ENCODE data around the gene MS4A13. TPM values are rescaled to one million over a fixed set of nuclear protein-coding genes. Genes with fewer than 3 reads are reported as not detected.
"Not testable (repeated sequence)": the region's sequence is repeated elsewhere in the genome, so short reads cannot be mapped to it uniquely, and the experiment has no call there.

Gene MS4A13
- polyA plus RNA-seq, 3 donors from 2014 or later, result not detected

GRCh38 chr11:60509609-60510008, 5.6 kb upstream of the MS4A13 start:
- H3K4me1 Mint-ChIP-seq; DNase-seq; H3K4me3 Mint-ChIP-seq; H3K27me3 Mint-ChIP-seq (ENCODE audit: low read depth in 3 of 3); H3K27ac Mint-ChIP-seq; H3K36me3 Mint-ChIP-seq; H3K9me3 Mint-ChIP-seq: not testable (repeated sequence)

DNA sequence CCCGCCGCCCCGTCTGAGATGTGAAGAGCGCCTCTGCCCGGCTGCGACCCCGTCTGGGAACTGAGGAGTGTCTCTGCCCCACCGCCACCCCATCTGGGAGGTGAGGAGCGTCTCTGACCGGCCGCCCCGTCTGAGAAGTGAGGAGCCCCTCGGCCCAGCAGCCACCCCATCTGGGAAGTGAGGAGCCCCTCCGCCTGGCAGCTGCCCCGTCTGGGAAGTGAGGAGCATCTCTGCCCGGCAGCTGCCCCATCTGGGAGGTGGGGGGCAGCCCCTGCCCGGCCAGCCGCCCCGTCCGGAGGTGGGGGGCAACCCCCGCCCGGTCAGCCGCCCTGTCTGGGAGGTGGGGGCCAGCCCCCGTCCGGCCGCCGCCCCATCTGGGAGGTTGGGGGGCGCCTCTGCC, 5.0 kb upstream of the MS4A13 start:
- DNase-seq; H3K4me3 Mint-ChIP-seq; H3K36me3 Mint-ChIP-seq; H3K27ac Mint-ChIP-seq; H3K9me3 Mint-ChIP-seq; H3K27me3 Mint-ChIP-seq (ENCODE audit: low read depth in 3 of 3); H3K4me1 Mint-ChIP-seq: not testable (repeated sequence)

DNA sequence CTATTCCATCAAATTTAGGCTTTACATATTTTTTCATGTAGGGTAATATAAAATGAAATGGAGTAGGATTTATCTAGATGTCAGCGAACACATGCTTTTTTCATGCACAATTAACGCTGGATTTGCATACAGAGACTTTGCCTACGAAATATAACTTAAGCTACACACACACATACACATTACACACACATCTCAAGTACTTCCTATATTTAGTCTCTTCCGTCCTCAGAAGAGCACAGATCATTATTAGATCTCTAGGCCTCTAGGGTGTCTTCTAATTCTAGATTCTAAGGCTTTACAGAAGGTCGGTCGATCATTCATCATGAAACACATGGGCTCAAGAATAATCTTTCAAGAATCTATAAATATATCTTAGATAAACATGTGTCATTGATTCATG, 3.8 kb upstream of the MS4A13 start:
- Mint-ChIP-seq H3K36me3 (no peaks in the 10 kb centered on the region), H3K27ac (no peak overlapping the region), H3K9me3 (peaks cover 0 to 2% (median 0%) of the 10 kb centered on the region in 6 donors), H3K4me3 (no peak overlapping the region), H3K4me1 (no peaks in the 10 kb centered on the region), H3K27me3 (ENCODE audit: low read depth in 3 of 3) (peaks cover 3 to 7% (median 7%) of the 10 kb centered on the region in 3 donors)
- no peak for DNase-seq

- Mint-ChIP-seq H3K4me3 (no peak overlapping the region), H3K27ac (no peak overlapping the region), H3K27me3 (ENCODE audit: low read depth in 3 of 3) (peaks cover 3 to 6% (median 5%) of the 10 kb centered on the region in 3 donors)
Observed at GRCh38 chr11:60512651-60513225, 2.5 kb upstream of the MS4A13 start.

GRCh38 chr11:60513496-60514460, 1.4 kb upstream of the MS4A13 start:
- Mint-ChIP-seq H3K27ac (no peak overlapping the region), H3K27me3 (ENCODE audit: low read depth in 3 of 3) (peaks cover 2 to 4% (median 3%) of the 10 kb centered on the region in 3 donors), H3K4me1 (no peaks in the 10 kb centered on the region), H3K36me3 (no peaks in the 10 kb centered on the region), H3K9me3 (no peaks in the 10 kb centered on the region), H3K4me3 (no peak overlapping the region)
- DNase-seq, result no peak

More at GRCh38 chr11:60512651-60513225, 2.5 kb upstream of the MS4A13 start:
- peaks cover 0 to 2% (median 0%) of the 10 kb centered on the region in 6 donors for H3K9me3 Mint-ChIP-seq
- H3K4me1 Mint-ChIP-seq, result no peaks in the 10 kb centered on the region
- H3K36me3 Mint-ChIP-seq, result no peaks in the 10 kb centered on the region
- DNase-seq, result no peak

- peaks cover 0 to 4% (median 0%) of the 10 kb centered on the region in 6 donors for H3K9me3 Mint-ChIP-seq
- H3K27ac Mint-ChIP-seq, result peak overlapping the region in 1 of 6 donors; percentile 7
- no peak overlapping the region for H3K4me3 Mint-ChIP-seq
- H3K36me3 Mint-ChIP-seq, result no peaks in the 10 kb centered on the region
- no peak for DNase-seq
- no peaks in the 10 kb centered on the region for H3K4me1 Mint-ChIP-seq
- peaks cover 0 to 6% (median 3%) of the 10 kb centered on the region in 3 donors for H3K27me3 Mint-ChIP-seq (ENCODE audit: low read depth in 3 of 3)
Observed at GRCh38 chr11:60528465-60528864, 13.3 kb downstream of the MS4A13 start.

GRCh38 chr11:60528934-60529333, 13.7 kb downstream of the MS4A13 start:
- Mint-ChIP-seq H3K27ac (no peak overlapping the region), H3K36me3 (no peaks in the 10 kb centered on the region), H3K27me3 (ENCODE audit: low read depth in 3 of 3) (peaks cover 0 to 6% (median 3%) of the 10 kb centered on the region in 3 donors), H3K9me3 (peaks cover 0 to 4% (median 0%) of the 10 kb centered on the region in 6 donors), H3K4me3 (no peak overlapping the region), H3K4me1 (no peaks in the 10 kb centered on the region)
- no peak for DNase-seq

GRCh38 chr11:60530454-60531100, 15.4 kb downstream of the MS4A13 start:
- no peak for DNase-seq
- H3K9me3 Mint-ChIP-seq, result peaks cover 0 to 4% (median 0%) of the 10 kb centered on the region in 6 donors
- no peaks in the 10 kb centered on the region for H3K4me1 Mint-ChIP-seq
- H3K36me3 Mint-ChIP-seq, result no peaks in the 10 kb centered on the region
- no peak overlapping the region for H3K4me3 Mint-ChIP-seq
- H3K27ac Mint-ChIP-seq, result no peak overlapping the region
- peaks cover 0 to 6% (median 3%) of the 10 kb centered on the region in 3 donors for H3K27me3 Mint-ChIP-seq (ENCODE audit: low read depth in 3 of 3)

GRCh38 chr11:60532383-60532782, 17.2 kb downstream of the MS4A13 start:
- not testable (repeated sequence) for H3K4me3 Mint-ChIP-seq; H3K27me3 Mint-ChIP-seq (ENCODE audit: low read depth in 3 of 3); H3K9me3 Mint-ChIP-seq; H3K27ac Mint-ChIP-seq; DNase-seq; H3K36me3 Mint-ChIP-seq; H3K4me1 Mint-ChIP-seq

DNA sequence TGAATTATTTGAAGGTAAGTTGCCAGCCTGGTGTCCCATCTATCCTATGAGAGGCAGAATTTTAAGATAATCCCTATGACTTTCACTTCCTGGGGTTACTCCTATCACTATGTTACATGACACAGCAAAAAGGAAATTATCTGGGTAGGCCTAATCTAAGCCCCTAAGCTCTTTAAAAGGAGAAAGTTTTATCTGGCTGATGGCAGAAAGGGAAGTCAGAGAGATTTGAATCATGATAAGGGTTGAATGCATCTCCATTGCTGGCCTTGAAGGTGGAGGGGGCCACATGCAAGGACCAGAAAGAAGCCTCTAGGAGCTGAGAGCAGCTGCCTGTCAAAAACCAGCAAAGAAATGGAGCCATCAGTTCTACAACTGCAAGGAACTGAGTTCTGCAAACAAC, 23.4 kb downstream of the MS4A13 start:
- H3K9me3 Mint-ChIP-seq; H3K27me3 Mint-ChIP-seq (ENCODE audit: low read depth in 3 of 3); H3K4me3 Mint-ChIP-seq; H3K27ac Mint-ChIP-seq; H3K4me1 Mint-ChIP-seq; DNase-seq; H3K36me3 Mint-ChIP-seq: not testable (repeated sequence)

DNA sequence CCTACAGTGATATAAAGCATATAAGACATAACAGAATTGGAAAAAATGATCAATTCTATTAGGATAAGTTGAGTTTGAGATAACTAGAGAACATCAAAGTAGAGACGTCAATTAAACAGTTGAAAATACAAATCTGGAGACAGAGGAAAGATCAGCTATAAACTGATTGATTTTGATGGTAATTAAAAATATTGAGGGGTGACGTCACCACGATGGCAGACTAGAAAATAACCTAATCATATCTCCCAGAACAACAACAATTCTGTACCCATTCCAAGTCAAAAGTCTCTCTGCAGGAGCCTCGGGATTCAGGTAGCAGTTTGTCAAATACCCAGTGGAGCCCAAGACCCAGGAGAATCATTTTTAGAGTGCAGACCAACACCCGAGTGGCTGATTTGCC, 28.9 kb downstream of the MS4A13 start:
- Mint-ChIP-seq H3K36me3 (no peaks in the 10 kb centered on the region), H3K9me3 (peaks cover 0 to 4% (median 2%) of the 10 kb centered on the region in 6 donors), H3K4me3 (no peak overlapping the region), H3K4me1 (no peaks in the 10 kb centered on the region), H3K27me3 (ENCODE audit: low read depth in 3 of 3) (peaks cover 0 to 12% (median 9%) of the 10 kb centered on the region in 3 donors), H3K27ac (no peak overlapping the region)
- no peak for DNase-seq

DNA sequence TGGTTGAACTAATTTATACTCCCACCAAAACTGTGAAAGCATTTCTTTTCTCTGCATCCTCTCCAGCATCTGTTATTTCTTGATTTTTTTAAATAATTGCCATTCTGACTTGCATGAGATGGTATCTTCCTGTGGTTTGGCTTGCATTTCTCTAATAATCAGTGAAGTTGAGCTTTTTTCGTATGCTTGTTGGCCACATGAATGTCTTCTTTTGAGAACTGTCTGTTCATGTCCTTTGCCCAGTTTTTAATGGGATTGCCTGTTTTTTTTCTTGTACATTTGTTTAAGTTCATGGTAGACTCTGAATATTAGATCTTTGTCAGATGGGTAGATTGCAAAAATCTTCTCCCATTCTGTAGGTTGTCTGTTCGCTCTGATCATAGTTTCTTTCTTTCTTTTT, 46.1 kb downstream of the MS4A13 start:
- H3K36me3 Mint-ChIP-seq, result no peaks in the 10 kb centered on the region
- peaks cover 0 to 3% (median 2%) of the 10 kb centered on the region in 3 donors for H3K27me3 Mint-ChIP-seq (ENCODE audit: low read depth in 3 of 3)
- H3K4me1 Mint-ChIP-seq, result no peaks in the 10 kb centered on the region
- no peak for DNase-seq
- peaks cover 12 to 42% (median 21%) of the 10 kb centered on the region in 6 donors for H3K9me3 Mint-ChIP-seq
- no peak overlapping the region for H3K27ac Mint-ChIP-seq
- no peak overlapping the region for H3K4me3 Mint-ChIP-seq

DNA sequence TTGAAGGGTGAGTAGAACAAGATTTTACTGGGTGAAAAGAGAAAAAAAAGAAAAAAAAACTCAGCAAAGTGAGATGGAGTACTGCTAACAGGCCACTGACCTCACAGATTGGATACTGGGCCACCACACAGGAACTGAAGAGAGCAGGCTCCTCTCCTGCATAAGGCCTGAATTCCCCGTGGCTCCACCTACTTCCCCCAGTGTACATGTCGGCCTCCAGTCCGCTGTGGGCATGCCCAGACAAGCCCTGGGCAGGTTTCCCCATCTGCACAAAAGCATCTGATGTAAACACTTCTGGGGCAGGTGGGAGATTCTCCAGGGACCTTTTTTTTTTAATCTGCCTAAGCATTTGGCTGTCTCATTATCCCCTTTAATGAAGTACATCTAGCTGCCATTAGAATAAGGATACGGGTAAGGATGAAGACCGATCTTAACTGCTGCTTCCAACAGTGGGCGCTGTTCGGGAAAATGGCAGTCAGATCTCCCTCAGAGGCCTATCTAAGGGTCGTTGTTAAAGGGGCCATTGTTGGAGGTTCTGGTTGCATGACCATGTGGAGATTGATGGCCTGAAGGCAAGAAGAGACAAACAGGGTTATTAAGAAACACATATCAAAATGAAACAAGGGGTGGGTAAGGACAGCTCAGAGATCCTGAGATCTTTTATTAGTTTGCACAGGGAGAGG, 48.5 kb downstream of the MS4A13 start:
- H3K27me3 Mint-ChIP-seq (ENCODE audit: low read depth in 3 of 3), result peaks cover 3 to 5% (median 4%) of the 10 kb centered on the region in 3 donors
- H3K4me3 Mint-ChIP-seq, result no peak overlapping the region
- H3K9me3 Mint-ChIP-seq, result peaks cover 10 to 27% (median 17%) of the 10 kb centered on the region in 6 donors
- no peaks in the 10 kb centered on the region for H3K4me1 Mint-ChIP-seq
- no peak overlapping the region for H3K27ac Mint-ChIP-seq
- H3K36me3 Mint-ChIP-seq, result no peaks in the 10 kb centered on the region
- no peak for DNase-seq
